OCI-LY3 (cell line): Measurements from ENCODE around the gene SAMM50.

ENCODE experiments used
- H2AFZ ChIP-seq: fragments of 200-600, 300-600 bp; shearing (Covaris generic); 2 replicates; pipeline ENCODE4 v1.6.0; 2014; ENCODE audit warnings: antibody characterized with exemption, low read depth, low read length
- H3K27ac ChIP-seq: fragments of 200-600, 300-600 bp; sonication (generic); 2 replicates; pipeline ENCODE4 v1.5.1; 2014; ENCODE audit warnings: mild to moderate bottlenecking, low read length, moderate library complexity, mixed read lengths
- H3K27me3 ChIP-seq: fragments of 200-600, 300-600 bp; sonication (generic); 2 replicates; pipeline ENCODE4 v1.6.1; 2014; ENCODE audit warnings: low read depth, low read length, mixed read lengths
- H3K36me3 ChIP-seq: fragments of 200-600, 300-600 bp; sonication (generic); replicated peaks from 2 replicates; pipeline ENCODE3; 2014; ENCODE audit warnings: low read depth, low read length, mixed read lengths
- H3K4me1 ChIP-seq: fragments of 300-600, 200-600 bp; sonication (generic); 2 replicates; pipeline ENCODE4 v1.6.1; 2014; ENCODE audit warnings: low read length, mixed read lengths
- H3K4me2 ChIP-seq: fragments of 200-600, 300-600 bp; sonication (generic); 2 replicates; pipeline ENCODE4 v1.6.1; 2014; ENCODE audit warnings: low read length, mixed read lengths
- H3K4me3 ChIP-seq: fragments of 300-600, 200-600 bp; sonication (generic); 2 replicates; pipeline ENCODE4 v1.5.1; 2014; ENCODE audit warnings: antibody characterized with exemption, mild to moderate bottlenecking, low read length, moderate library complexity
- H3K79me2 ChIP-seq: fragments of 300-600, 200-600 bp; shearing (Covaris generic); 2 replicates; pipeline ENCODE4 v1.6.1; 2014; ENCODE audit warnings: mild to moderate bottlenecking, low read length, mixed read lengths
- H3K9ac ChIP-seq: fragments of 300-600, 200-600 bp; shearing (Covaris generic); 2 replicates; pipeline ENCODE4 v1.6.0; 2014; ENCODE audit warnings: mild to moderate bottlenecking, low read length, moderate library complexity
- H3K9me3 ChIP-seq: fragments of 200-600, 300-600 bp; shearing (Covaris generic); 2 replicates; pipeline ENCODE4 v1.6.1; 2014; ENCODE audit warnings: low read length, mixed read lengths; ENCODE audit not compliant: insufficient read depth
- H4K20me1 ChIP-seq: fragments of 200-600, 300-600 bp; sonication (generic); 2 replicates; pipeline ENCODE4 v1.6.1; 2016; ENCODE audit warnings: low read length, mixed read lengths; ENCODE audit not compliant: insufficient read depth
- CTCF ChIP-seq: fragments of 200-600, 300-600 bp; sonication (generic); IDR thresholded peaks from 2 replicates; pipeline ENCODE4 v1.5.1; 2014; ENCODE audit warnings: antibody characterized with exemption, low read length, low read depth
- EZH2phosphoT487 ChIP-seq: fragments of 200-600 bp; shearing (Covaris generic); IDR thresholded peaks from 2 replicates; pipeline ENCODE4 v1.6.1; 2018; ENCODE audit warnings: antibody characterized with exemption, mixed run types, low read depth

The SAMM50 gene

DNA sequence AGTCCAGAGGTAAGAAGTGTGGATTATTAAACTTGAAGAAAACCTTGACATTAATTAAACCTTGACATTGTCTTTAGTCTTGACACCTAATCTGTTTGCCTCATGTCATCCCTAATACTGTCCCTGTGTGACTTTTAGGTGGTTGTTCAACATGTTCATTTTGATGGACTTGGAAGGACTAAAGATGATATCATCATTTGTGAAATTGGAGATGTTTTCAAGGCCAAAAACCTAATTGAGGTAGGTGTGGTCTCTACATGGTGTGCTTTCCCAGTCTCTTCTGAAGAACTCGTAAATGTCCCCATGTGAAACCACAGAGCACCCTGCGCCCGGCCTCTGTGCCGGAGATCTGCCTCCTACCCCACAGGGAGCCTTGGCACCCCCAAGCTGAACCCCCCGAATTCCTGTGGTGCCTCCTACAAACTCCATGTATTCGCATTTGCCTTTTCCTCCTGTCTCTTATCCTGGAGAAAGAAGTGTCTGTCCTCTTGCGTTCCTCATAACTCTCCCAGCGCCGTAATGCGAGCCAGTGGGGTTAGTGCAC lies 9.1 kb downstream of the SAMM50 start:
- H2AFZ ChIP-seq = no peak overlapping the region
- no peak overlapping the region for H3K9ac ChIP-seq
- peaks cover 52% of the 10 kb centered on the region for H3K36me3 ChIP-seq
- TF ChIP-seq EZH2phosphoT487 (no peak), CTCF (no peak)
- no peak overlapping the region for H3K27ac ChIP-seq
- H3K9me3 ChIP-seq = no peaks in the 10 kb centered on the region
- H3K4me3 ChIP-seq = no peak overlapping the region
- no peaks in the 10 kb centered on the region for H4K20me1 ChIP-seq
- no peak overlapping the region for H3K4me2 ChIP-seq
- H3K79me2 ChIP-seq = peaks cover 27% of the 10 kb centered on the region
- H3K27me3 ChIP-seq = no peaks in the 10 kb centered on the region
- no peaks in the 10 kb centered on the region for H3K4me1 ChIP-seq

DNA sequence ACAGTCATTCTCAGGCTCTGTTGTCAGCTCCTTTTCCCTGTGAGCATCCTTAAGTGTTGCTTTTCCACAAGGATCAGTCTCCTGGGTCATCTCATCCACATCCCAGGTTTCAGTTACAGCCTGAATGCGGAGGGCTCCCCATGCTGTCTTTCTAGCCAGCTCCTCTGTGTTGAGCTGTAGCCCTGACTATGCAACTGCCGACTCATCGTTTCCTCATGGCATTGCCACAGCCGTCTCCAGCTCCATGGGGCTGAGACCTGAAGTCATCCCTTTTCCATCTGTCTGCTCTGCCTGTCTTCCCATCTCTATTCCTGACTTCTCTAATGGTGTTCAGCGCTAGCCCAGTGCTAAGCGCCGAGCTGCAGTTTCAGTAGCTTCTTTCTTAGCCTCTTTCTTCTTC lies 11.8 kb downstream of the SAMM50 start:
- Histone ChIP-seq H3K4me2 (no peak overlapping the region), H3K27me3 (no peaks in the 10 kb centered on the region), H3K27ac (no peak overlapping the region), H2AFZ (no peak overlapping the region), H3K9ac (no peak overlapping the region), H3K79me2 (peaks cover 1% of the 10 kb centered on the region), H3K4me3 (no peak overlapping the region), H3K36me3 (peaks cover 65% of the 10 kb centered on the region), H3K4me1 (no peaks in the 10 kb centered on the region), H3K9me3 (no peaks in the 10 kb centered on the region), H4K20me1 (no peaks in the 10 kb centered on the region)
- TF ChIP-seq EZH2phosphoT487 (no peak), CTCF (no peak)

GRCh38 chr22:43968614-43969013 lies 13.4 kb downstream of the SAMM50 start:
- TF ChIP-seq CTCF (no peak), EZH2phosphoT487 (no peak)

DNA sequence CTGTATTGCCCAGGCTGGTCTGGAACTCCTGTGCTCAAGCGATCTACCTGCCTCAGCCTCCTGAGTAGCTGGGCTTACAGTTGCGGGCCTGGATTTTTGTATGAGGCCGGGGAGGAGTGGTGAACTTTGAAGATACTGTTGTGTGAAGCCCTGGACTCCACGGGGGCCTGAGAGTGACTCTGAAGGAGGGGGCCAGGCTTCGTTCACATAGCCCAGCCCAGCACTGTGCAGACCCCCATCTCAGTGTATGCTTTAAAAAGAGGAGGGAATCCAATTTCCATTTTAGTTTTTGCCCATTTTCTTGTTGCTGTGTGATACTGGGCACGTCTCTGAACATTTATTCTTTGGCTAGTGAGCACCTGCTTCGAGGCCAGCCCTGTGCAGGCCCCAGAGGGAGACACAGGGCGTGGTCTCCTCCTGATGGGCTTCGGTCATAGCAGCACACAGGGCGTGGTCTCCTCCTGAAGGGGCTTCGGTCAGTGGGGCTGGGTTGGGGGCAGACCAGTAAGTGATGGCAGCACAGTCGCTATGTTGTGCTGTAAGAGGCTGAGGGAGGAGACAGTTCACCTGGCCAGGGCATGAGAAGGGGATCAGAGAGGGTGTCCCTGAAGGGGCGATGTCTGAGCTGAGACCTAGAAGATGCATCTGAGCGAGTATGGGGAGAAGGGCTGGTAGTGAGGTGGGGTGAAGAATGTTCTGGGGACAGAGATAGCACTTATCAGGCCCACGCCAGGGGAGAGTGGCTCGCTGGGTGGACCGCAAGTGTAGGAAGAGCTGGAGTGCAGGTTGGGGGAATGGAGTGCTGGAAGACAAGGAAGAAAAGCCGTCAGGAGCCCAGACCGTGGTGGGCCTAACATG lies 14.0 kb downstream of the SAMM50 start:
- no peak overlapping the region for H3K27ac ChIP-seq
- H3K27me3 ChIP-seq = no peaks in the 10 kb centered on the region
- peaks cover 69% of the 10 kb centered on the region for H3K36me3 ChIP-seq
- no peaks in the 10 kb centered on the region for H3K9me3 ChIP-seq
- no peak overlapping the region for H3K4me3 ChIP-seq
- no peaks in the 10 kb centered on the region for H3K4me1 ChIP-seq
- no peaks in the 10 kb centered on the region for H4K20me1 ChIP-seq
- H3K4me2 ChIP-seq = no peak overlapping the region
- TF ChIP-seq CTCF (no peak), EZH2phosphoT487 (no peak)
- no peaks in the 10 kb centered on the region; the same call in 1 of the 2 replicates for H3K79me2 ChIP-seq
- H2AFZ ChIP-seq = no peak overlapping the region
- no peak overlapping the region for H3K9ac ChIP-seq

More at GRCh38 chr22:43968614-43969013, 13.4 kb downstream of the SAMM50 start:
- Histone ChIP-seq H3K27ac (no peak overlapping the region), H2AFZ (no peak overlapping the region), H3K4me2 (no peak overlapping the region), H3K27me3 (no peaks in the 10 kb centered on the region), H3K4me1 (no peaks in the 10 kb centered on the region), H3K36me3 (peaks cover 71% of the 10 kb centered on the region), H3K4me3 (no peak overlapping the region), H3K9ac (no peak overlapping the region), H4K20me1 (no peaks in the 10 kb centered on the region), H3K79me2 (no peaks in the 10 kb centered on the region; the same call in 1 of the 2 replicates), H3K9me3 (no peaks in the 10 kb centered on the region)
